ENCODE results near the gene SPPL2B. TPM values are rescaled to one million over a fixed set of nuclear protein-coding genes. Genes with fewer than 3 reads are reported as not detected.

SPPL2B gene
- polyA plus RNA-seq, 1 of the 3 experiments (the other 2 are of a cell fraction), result 58.1 TPM

DNA sequence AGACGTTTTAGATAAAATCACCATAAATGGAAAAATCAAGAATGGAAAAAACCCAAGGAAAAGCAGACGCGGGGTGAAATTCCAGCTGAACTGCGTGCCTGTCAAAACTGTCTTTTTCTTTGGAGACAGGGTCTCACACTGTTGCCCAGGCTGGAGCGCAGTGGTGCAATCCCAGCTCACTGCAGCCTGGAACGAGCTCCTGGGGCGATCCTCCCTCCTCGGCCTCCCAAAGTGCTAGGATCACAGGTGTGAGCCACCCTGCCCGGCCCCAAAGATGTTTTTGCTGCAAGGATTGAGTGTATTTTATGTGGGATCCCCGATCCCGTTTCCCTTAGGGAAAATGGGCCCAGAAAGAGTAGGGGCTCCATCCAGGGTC is 45.6 kb upstream of the SPPL2B start:
- Histone ChIP-seq H4K20me1 (ENCODE audit: insufficient read depth) (no peaks in the 10 kb centered on the region), H3F3A (replicated peaks; ENCODE audit: insufficient read depth) (peaks cover 6% of the 10 kb centered on the region), H3K4me2 (no peak overlapping the region; the same call in 1 of the 2 replicates), H3K9me2 (no peaks in the 10 kb centered on the region), H3K4me1 (ENCODE audit: control insufficient read depth in 1 of 2, insufficient read depth in 2 of 2, low read depth in 1 of 2, low read length in 1 of 2) (peaks cover 0 to 8% of the 10 kb centered on the region in 2 experiments; a peak in 1 of 4 replicates), H2AFZ (ENCODE audit: low read depth) (no peak overlapping the region), H3K9me3 (no peaks in the 10 kb centered on the region), H3K79me2 (ENCODE audit: insufficient read depth) (peaks cover 4% of the 10 kb centered on the region; the same call in 1 of the 2 replicates), H3K27me3 (ENCODE audit: insufficient read depth) (no peaks in the 10 kb centered on the region), H3K4me3 (ENCODE audit: low read depth in 2 of 2, low read length in 1 of 2) (no peak overlapping the region), H3K9ac (no peak overlapping the region), H3K27ac (ENCODE audit: low read depth in 2 of 2, low read length in 1 of 2) (no peak overlapping the region), H3K36me3 (replicated peaks in 1 of 2; ENCODE audit: control insufficient read depth in 1 of 2, insufficient read depth in 2 of 2, low read length in 1 of 2) (no peaks in the 10 kb centered on the region)
- CTCF ChIA-PET, result interaction anchor here (1.0 to 2.7 kb wide), 5 partner anchors 8 to 39 kb away, joined by 4 to 20 read pairs (median 5); partner anchors contain the start of gene LINGO3
- POLR2A ChIA-PET, result no interaction called here
- 49% methylated on average over 5 of the region's 11 CpGs for WGBS (ENCODE audit: low lambda C conversion rate)
- DNase-seq, result no peak
- TF ChIP-seq ELF1 (IDR thresholded peaks at IDR 0.05) (no peak), IRF3 (IDR thresholded peaks at IDR 0.05; ENCODE audit: low read depth, low read length) (no peak), EP300 (IDR thresholded peaks at IDR 0.05; ENCODE audit: borderline replicate concordance in 1 of 2, low read depth in 1 of 2, low read length in 1 of 2) (no peak), NFIC (IDR thresholded peaks at IDR 0.05; ENCODE audit: borderline replicate concordance) (no peak), GATA2 (CRISPR knock-in tag; IDR thresholded peaks at IDR 0.05) (no peak), RFX5 (IDR thresholded peaks at IDR 0.05; ENCODE audit: low read length) (no peak), FOXJ3 (CRISPR knock-in tag; IDR thresholded peaks at IDR 0.05) (no peak), CTCF (IDR thresholded peaks at IDR 0.05) (no peak), REST (IDR thresholded peaks at IDR 0.05; ENCODE audit: low read depth, low read length) (no peak), SMC3 (IDR thresholded peaks at IDR 0.05; ENCODE audit: low read depth, low read length) (no peak), JUND (IDR thresholded peaks at IDR 0.05) (no peak), TAF1 (IDR thresholded peaks at IDR 0.05; ENCODE audit: borderline replicate concordance, low read depth, low read length) (no peak), POLR2AphosphoS5 (IDR thresholded peaks at IDR 0.05; ENCODE audit: low read depth, low read length) (no peak), FOXM1 (IDR thresholded peaks at IDR 0.05; ENCODE audit: low read depth) (no peak), FOSL2 (IDR thresholded peaks at IDR 0.05; ENCODE audit: borderline replicate concordance, low read depth) (no peak)
- TF ChIP-seq, protein P1, sequence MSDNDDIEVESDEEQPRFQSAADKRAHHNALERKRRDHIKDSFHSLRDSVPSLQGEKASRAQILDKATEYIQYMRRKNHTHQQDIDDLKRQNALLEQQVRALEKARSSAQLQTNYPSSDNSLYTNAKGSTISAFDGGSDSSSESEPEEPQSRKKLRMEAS (IDR thresholded peaks at IDR 0.05; ENCODE audit: low read depth), result no peak
